NOMO-1 (cell line): Measurements from ENCODE around the gene EHBP1L1.

ENCODE experiments used
- DNase-seq, 2 experiments: peaks; one replicate each; lab custom pipeline; 2025; ENCODE audit not compliant: unreplicated experiment in 2 of 2; lab: John Stamatoyannopoulos, UW

The EHBP1L1 gene

GRCh38 chr11:65576867-65577755 is 1.3 kb downstream of the EHBP1L1 start:
- DNase-seq, result peak; percentile 79 to 84

- no peak for DNase-seq
Observed at GRCh38 chr11:65577756-65578109, 1.9 kb downstream of the EHBP1L1 start.

GRCh38 chr11:65578134-65578533 is 2.3 kb downstream of the EHBP1L1 start:
- no peak for DNase-seq

- no peak for DNase-seq
Observed at GRCh38 chr11:65578667-65579066, 2.8 kb downstream of the EHBP1L1 start.

GRCh38 chr11:65579291-65579690 is 3.4 kb downstream of the EHBP1L1 start:
- peak; percentile 11 to 22 for DNase-seq

GRCh38 chr11:65580031-65580692 is 4.3 kb downstream of the EHBP1L1 start:
- no peak for DNase-seq

GRCh38 chr11:65580756-65581155 is 4.9 kb downstream of the EHBP1L1 start:
- DNase-seq, result no peak

- no peak for DNase-seq
Observed at GRCh38 chr11:65581928-65582327, 6.1 kb downstream of the EHBP1L1 start.

GRCh38 chr11:65583589-65583988 is 7.7 kb downstream of the EHBP1L1 start:
- DNase-seq, result no peak

- no peak for DNase-seq
Observed at GRCh38 chr11:65584106-65584505, 8.3 kb downstream of the EHBP1L1 start.

GRCh38 chr11:65584723-65585171 is 8.9 kb downstream of the EHBP1L1 start:
- DNase-seq, result no peak

- no peak for DNase-seq
Observed at GRCh38 chr11:65585396-65586246, 9.8 kb downstream of the EHBP1L1 start.

- DNase-seq, result no peak
Observed at GRCh38 chr11:65586247-65586630, 10.4 kb downstream of the EHBP1L1 start.

GRCh38 chr11:65586676-65587075 is 10.8 kb downstream of the EHBP1L1 start:
- DNase-seq, result no peak

- DNase-seq, result peak; percentile 58 to 72
Observed at GRCh38 chr11:65588199-65589054, 12.6 kb downstream of the EHBP1L1 start.

GRCh38 chr11:65589444-65590239 is 13.8 kb downstream of the EHBP1L1 start:
- DNase-seq, result no peak

- DNase-seq, result no peak
Observed at GRCh38 chr11:65590240-65590738, 14.4 kb downstream of the EHBP1L1 start.

- DNase-seq, result no peak
Observed at GRCh38 chr11:65591939-65592857, 16.3 kb downstream of the EHBP1L1 start.
